GM12874 (cell line): ENCODE measurements around the gene NCAM1.

ENCODE experiments used
- TF ChIP-seq, protein P1 (sequence below): IDR thresholded peaks from 2 replicates; pipeline ENCODE4 v1.5.1; 2011; ENCODE audit warnings: low read depth, mild to moderate bottlenecking, control low read depth, low read length, moderate library complexity; ENCODE audit not compliant: insufficient read depth

NCAM1 gene

DNA sequence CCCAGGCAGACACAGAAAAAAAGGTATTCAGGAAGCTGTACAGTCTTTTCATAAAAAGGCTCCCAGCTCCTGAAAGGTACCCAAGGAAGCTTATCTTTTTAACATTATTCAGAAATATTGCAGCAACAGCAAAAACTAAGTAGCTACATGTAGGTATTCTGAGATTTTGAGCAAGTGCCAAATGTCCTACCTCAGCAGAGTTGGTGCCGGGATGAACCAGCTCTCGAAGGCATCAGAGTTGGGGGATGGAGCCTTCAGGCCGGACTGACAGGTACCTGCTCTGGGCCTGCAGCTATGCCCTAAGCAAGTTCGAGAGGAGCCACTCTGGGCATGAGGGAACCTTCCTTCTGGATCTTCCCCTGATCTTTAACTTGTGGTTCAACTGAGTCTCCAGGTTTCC is 276.0 kb downstream of the NCAM1 start:
- TF ChIP-seq, protein P1, sequence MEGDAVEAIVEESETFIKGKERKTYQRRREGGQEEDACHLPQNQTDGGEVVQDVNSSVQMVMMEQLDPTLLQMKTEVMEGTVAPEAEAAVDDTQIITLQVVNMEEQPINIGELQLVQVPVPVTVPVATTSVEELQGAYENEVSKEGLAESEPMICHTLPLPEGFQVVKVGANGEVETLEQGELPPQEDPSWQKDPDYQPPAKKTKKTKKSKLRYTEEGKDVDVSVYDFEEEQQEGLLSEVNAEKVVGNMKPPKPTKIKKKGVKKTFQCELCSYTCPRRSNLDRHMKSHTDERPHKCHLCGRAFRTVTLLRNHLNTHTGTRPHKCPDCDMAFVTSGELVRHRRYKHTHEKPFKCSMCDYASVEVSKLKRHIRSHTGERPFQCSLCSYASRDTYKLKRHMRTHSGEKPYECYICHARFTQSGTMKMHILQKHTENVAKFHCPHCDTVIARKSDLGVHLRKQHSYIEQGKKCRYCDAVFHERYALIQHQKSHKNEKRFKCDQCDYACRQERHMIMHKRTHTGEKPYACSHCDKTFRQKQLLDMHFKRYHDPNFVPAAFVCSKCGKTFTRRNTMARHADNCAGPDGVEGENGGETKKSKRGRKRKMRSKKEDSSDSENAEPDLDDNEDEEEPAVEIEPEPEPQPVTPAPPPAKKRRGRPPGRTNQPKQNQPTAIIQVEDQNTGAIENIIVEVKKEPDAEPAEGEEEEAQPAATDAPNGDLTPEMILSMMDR = no peak

DNA sequence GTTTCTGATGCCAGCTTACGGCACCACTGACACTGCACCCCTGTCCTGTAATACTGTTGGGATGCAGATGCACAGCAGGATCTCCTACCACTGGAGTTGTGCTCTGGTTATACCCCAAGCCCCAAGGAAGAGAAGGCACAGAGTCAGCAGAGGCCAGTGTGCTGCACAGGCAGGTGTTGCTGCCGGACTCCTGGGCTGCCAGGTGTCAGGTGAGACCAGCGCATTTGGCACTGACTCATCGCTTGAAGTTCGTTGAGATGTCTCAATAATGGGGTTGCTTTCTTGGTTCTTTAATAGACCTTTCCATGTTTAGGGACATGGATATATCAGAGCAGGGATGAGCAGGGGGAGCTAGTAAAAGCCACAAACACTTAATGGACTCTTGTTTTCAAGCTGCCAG is 277.5 kb downstream of the NCAM1 start:
- TF ChIP-seq, protein P1 = no peak

DNA sequence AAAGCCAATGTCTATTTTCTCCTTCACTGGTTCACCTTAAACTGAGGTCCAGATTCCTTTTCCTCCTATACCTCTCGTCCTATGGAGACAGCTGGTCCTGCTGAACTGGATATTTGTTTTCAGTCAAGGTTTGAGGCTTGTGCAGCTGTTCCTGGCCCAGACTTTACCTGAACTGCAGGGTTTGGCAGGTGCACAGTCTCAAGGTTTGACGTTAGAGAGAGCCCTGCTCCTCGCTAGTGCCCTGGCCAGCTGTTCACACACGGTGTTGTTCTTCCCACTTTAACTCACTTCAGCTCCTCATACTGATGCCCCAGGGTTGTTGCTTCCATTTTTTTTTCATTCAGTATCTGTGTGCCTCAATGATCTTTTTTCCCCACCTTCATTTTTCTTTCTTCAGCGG is 279.2 kb downstream of the NCAM1 start:
- TF ChIP-seq, protein P1 = no peak

DNA sequence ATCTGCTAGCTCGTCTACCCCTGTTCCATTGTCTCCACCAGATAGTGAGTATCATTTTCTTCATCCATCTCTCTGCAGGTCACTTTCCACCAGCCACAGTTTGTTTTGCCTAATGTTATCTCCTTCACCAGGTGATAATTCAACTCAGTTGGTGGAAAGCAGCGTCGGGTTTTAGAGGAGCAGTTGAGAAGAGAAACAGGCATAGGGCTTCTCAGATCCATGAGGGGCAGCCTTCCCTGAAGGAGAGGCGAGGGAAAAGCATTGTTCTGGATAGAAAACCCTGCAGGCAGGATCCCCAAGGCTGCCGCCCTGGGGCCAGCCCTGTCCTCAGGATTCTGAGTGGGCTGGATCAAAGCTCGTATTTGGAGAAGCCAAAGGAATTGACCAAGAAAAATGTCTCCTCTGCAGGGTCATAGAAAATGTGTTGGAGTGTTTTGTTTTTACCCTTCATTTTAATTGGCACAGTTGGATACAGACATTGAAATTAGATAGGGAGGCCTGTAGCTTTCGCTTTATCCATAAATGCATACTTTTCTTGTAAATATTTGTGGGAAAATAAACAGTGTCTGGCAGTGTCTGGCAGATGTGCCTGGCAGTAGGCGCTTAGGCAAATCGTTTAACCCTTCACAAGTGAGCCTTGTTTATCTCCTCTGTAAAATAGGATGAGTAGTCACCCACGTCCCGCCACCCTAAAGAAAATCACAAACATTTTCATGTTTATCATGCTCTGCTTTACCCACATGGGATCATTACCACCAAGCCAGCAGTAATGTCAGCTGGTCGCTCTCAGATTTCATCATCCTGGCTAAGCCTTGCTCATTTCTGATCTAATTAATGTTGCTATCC is 279.8 kb downstream of the NCAM1 start:
- TF ChIP-seq, protein P1 = no peak

DNA sequence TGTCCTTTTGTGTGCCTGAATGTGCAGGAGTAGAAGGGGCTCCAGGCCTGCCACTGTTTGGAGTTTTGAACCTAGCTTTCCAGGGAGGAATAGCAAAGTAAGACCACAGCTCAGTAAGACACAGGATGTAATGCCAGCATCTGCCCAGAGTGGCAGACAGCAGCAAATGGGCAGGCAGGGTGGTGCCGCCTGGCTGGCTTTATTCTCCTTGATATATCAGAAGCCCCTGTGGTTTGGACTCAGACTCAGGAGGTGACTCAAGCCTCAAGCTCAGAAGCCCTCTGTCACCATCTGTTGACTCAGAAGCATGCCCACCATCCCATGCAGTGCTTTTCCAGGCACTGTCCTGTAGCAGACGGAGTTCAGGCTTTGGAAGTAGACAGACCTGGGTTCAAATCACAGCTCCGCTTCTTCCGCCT is 280.4 kb downstream of the NCAM1 start:
- TF ChIP-seq, protein P1 = no peak

DNA sequence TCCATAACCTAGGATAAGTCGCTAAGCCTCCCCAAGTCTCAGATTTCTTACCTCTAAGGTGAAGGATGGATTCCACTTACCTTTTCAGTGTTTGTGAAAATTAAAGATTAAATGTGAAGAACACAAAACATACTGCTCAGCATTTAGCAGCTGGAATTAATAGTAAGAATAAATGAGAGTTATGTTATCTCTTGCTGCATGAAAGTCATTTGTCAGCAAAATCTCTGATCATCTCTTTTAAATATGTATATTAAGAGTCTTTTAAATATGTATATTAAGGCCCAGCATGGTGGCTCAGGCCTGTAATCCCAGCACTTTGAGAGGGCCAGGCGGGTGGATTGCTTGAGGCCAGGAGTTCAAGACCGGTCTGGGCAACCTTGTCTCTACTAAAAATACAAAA is 280.8 kb downstream of the NCAM1 start:
- TF ChIP-seq, protein P1 = no peak

DNA sequence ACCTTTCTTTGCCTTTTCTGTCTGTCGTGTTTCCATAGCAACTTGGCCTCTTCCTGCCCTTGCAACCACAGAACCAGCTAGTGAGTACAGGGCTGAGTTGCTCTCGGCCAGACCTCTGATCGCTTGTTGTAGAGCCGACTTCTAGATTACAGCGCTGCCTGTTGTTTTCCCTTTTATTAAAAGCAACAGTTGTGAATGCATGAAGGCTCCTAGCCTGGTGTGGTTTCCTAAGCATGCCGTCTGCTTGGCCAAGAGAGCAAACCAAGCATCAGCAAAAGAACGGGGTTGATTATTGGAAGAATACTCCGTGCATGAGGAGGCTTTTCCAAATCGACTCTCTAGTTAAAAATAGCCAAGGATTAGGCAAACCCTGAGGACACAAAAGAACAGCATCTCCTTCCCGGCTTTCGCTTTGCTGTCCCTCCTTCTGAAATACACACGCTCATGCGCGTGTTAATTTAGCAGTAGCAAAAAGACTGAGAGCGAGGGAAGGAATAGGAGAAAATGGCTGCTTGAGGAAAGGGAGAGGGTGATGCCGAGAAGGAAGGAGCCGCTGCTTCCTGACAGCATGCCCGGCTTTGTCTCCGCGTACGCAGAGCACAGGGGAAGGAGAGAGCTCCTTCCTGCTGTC is 281.7 kb downstream of the NCAM1 start:
- TF ChIP-seq, protein P1 = no peak
